HEK293 (cell line): ENCODE data around the gene NOXO1.
"Not testable (repeated sequence)": the region's sequence is repeated elsewhere in the genome, so short reads cannot be mapped to it uniquely, and the experiment has no call there.

Source experiments
- CTCF ChIP-seq: fragments of 450-650 bp; formaldehyde crosslinking; IDR thresholded peaks from 2 replicates; pipeline ENCODE4 v1.5.1; 2016; ENCODE audit warnings: missing biosample characterization, missing genetic modification characterization
- HOXD13 ChIP-seq: sonication (generic); formaldehyde crosslinking; IDR thresholded peaks from 2 replicates; pipeline ENCODE4 v1.8.0; 2022; ENCODE audit warnings: missing genetic modification reagents, borderline replicate concordance
- KLF16 ChIP-seq: fragments of 450-650 bp; formaldehyde crosslinking; IDR thresholded peaks from 2 replicates; pipeline ENCODE4 v1.5.1; 2017; ENCODE audit warnings: missing biosample characterization, missing genetic modification characterization
- TCF7L2 ChIP-seq: IDR thresholded peaks from 2 replicates; pipeline ENCODE4 v1.6.1; 2011; ENCODE audit warnings: low read depth, mild to moderate bottlenecking, inconsistent platforms, low read length, moderate library complexity, borderline replicate concordance
- ZBTB48 ChIP-seq: fragments of 450-650 bp; formaldehyde crosslinking; IDR thresholded peaks from 2 replicates; pipeline ENCODE4 v1.5.1; 2016; ENCODE audit warnings: missing biosample characterization, missing genetic modification characterization
- ZBTB7A ChIP-seq: fragments of 450-650 bp; formaldehyde crosslinking; IDR thresholded peaks from 2 replicates; pipeline ENCODE4 v1.5.1; 2016; ENCODE audit warnings: low read depth, missing biosample characterization, missing genetic modification characterization
- ZFP41 ChIP-seq: fragments of 450-650 bp; formaldehyde crosslinking; IDR thresholded peaks from 2 replicates; pipeline ENCODE4 v1.5.1; 2016; ENCODE audit warnings: missing biosample characterization, missing genetic modification characterization, borderline replicate concordance
- ZNF510 ChIP-seq: fragments of 450-650 bp; formaldehyde crosslinking; IDR thresholded peaks from 2 replicates; pipeline ENCODE4 v1.5.1; 2018; ENCODE audit warnings: mild to moderate bottlenecking, missing genetic modification characterization, missing biosample characterization; ENCODE audit not compliant: insufficient replicate concordance
- ZNF692 ChIP-seq: fragments of 450-650 bp; formaldehyde crosslinking; IDR thresholded peaks from 2 replicates; pipeline ENCODE4 v1.5.1; 2016; ENCODE audit warnings: missing biosample characterization, missing genetic modification characterization

- not testable (repeated sequence) for TF ChIP-seq CTCF; ZNF510 (tag by site-specific recombination); KLF16 (tag by site-specific recombination); ZNF692 (tag by site-specific recombination); HOXD13 (CRISPR knock-in tag); TCF7L2; ZBTB7A (tag by site-specific recombination); ZBTB48 (tag by site-specific recombination); ZFP41
Measured at GRCh38 chr16:1957434-1958142, 23.7 kb downstream of the NOXO1 start.
